DMS 273 (cell line): ENCODE data around the gene ATG2A.

Experiments
- DNase-seq: peaks from one replicate; lab custom pipeline; 2025; ENCODE audit not compliant: unreplicated experiment; lab: John Stamatoyannopoulos, UW

ATG2A gene

DNA sequence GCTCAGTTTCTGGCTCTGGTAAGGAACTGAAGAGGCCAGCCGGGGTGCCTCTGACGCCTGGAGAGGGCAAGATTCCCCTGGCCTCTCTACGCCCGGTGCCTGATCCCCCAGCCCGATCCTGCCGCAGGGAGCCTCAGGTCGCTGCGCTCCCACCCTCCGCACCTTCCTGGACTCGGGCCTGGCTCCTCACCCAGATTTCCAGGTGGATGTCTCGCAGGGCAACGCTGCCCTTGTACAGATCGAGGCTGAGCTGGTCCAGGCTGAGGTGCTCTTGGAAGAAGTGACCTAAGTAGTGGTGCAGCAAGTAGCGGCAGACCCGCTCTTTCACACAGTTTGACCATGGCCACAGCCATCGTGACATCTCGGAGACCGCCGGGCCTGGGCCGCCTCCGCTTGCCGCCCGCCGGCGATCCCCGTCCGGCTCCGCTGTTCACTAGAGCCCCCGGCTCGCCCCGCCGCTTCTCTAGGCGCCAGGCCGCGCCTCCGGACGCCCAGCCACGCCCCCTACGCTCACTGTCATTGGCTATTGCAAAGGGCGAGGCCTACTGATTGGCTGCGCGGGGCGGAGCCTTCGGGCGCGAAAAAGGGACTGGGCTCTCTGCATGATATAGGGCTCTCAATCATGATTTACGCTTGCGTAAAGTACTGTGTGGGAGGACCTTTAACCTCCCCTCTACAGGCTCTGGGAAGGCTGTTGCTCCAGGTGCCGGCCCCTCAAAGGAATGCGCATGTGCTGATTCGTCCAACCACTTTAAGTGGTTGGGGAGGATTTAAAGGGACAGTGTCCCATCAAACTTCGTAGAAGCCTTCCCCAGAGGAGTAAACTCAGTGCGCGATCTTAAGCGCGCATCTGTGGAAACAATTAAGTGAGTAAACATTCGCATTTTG, at the start of gene ATG2A:
TSS of gene ATG2A (minus strand) at position 435 of the 888 bp plus-strand sequence. CDS start at position 361, 74 bp downstream.
- DNase-seq: peak; percentile 99

GRCh38 chr11:64963072-64963631, 46.1 kb upstream of the ATG2A start:
- DNase-seq: no peak

DNA sequence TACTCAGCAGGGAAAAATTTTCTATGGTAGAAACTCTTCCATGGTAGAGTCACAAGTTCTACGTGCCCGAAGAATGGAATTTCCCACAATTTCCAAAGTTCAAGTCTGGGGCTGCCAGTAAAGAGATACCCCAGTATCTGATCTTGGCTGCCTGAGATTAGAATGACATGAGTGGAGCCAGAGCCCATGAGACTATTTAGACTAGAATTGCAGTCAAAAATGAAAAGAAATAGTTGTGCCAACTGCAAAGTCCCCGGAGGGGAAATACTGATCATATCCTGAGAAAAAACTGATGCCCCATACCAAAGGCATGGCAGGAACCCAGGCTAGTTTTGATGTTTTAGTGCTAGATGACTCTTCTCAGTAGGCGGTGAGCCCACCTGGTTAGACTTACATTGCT, 43.7 kb upstream of the ATG2A start:
- DNase-seq: no peak

DNA sequence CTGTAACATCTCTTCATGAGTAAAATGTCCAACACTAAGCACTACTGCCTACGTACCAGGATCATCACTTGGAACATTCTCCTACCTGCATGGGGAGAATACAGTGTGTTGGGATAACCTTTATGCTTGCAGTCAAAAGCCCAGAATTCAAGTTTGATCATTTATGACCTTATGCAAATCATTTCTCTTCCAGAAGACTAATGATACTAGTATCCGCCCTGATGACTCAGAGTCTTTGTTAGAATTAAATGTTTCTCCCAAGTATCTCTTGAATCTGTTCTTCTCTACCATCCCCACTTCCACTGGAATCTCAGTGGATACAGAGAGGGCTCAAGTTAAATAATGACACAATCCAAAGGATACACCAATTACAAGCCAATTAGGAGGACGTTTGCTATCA, 42.5 kb upstream of the ATG2A start:
- no peak for DNase-seq

- DNase-seq: no peak
Observed at GRCh38 chr11:64954201-64954600, 37.2 kb upstream of the ATG2A start.

DNA sequence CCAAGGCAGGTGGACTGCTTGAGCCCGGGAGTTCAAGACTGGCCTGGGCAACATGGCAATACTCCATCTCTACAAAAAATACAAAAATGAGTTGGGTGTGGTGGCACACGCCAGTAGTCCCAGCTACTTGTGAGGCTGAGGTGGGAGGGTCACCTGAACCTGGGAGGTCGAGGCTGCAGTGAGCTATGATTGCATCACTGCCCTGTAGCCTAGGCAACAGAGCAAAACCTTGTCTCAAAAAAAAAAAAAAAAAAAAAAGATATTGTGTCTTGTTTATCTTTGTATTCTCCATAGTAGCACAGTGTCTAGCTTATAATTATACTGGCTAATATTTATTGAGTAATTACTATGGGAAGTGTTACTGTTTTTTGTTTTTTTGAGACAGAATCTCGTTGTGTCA, 34.5 kb upstream of the ATG2A start:
- DNase-seq: no peak

DNA sequence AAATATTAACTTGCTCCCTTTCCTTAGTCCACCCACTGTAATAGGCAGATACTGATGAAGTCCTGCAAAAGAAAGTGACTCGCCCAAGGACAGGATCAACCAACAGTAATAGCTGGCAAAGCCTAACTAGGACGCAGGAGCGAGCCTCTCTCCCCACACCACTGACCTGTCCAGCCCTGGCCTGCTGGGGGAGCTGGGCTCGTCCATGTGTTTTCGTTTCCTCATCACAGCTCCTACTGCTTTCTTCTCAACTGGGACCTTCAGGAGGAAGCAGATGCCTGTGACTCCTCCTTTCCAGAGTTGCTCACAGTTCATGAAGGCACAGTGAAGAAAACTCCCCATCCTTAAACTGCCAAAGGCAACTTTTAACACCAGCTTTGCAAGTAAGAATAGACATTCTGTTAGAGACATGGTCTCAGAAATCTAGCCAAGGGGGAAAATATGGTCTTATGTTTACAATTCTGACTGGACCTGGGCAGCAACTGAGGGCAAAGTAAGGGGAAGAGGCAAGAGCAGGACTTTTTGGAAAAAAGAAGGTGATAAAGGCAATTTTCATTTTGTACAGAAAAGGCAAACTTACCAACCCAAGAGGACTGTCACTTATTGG, 30.3 kb upstream of the ATG2A start:
- DNase-seq: no peak

GRCh38 chr11:64936539-64936938, 19.5 kb upstream of the ATG2A start:
- no peak for DNase-seq

DNA sequence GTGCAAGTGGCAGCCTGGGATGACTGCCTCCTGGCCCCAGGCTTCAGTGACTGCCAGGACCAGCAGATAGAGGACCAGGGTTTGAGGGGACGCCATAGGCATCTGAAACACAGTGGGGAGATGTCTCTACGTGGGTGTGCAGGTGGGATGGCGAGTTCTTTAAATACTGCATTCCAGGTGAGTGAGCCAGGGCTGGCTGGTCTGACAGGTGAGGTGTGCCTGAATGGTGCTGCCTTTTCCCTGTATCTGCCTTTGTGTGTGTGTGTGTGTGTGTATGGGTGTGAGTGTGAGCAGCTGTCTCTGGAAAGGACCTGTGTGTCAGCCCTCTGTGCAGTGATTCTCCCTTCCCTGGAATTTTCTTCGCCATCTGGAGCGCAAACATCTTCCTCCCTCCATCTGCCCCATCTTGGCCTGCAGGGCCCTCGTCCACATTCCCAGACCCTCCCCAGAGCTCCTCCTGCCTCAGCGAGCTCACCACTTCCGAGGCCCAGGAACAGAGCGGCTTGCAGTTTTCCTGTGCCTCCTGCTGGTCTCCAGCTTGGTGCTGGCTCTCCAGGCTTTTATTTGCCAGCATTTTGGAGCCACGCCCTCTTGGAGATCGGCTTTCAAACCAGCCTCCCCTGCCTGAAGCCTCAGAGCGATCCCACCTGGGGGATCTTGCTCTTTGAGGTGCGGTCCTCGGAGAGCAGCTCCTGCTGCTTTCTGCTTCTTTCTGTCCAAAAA, 18.5 kb upstream of the ATG2A start, which contains the start of gene GPHA2:
TSS of gene GPHA2 (minus strand) at position 535 of the 723 bp plus-strand sequence. CDS start at position 102, 433 bp downstream.
- peak; percentile 83 for DNase-seq

GRCh38 chr11:64934682-64935358, 17.8 kb upstream of the ATG2A start:
- no peak for DNase-seq

DNA sequence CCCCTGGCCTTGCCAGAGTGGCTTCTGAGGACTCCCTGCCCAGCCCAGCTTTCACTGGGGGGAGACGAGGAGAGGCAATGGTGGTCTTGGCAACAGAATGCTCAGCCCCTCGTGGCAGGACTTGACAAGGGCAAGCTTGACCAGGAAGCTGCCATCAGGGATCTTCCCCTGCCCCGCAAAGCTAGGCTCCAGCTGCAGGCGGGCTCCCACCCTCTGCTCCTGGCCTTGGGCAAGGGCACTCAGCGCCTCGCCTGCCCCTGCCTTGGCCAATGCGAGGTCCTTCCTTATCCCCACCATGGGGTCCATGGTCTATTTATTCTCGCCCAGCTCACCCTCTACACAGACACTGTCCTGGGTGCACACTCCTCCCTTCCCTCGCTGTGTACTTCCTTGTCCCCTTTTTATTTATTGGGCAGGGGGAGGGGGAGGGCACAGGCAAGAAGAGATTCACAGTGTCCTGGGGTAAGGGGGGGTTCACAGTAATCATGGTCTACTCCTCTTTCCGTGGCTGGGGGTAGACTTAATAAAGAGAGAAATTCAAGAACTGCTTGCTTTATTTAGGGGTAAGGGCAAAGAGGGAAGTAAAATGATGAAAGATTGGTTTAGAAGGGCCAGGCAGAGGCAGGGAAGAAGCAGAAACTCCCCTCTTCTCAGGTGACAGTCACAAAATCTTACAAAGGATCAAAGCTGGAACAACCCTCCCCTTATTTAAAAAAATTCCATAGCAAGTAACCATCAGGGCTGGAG, 17.1 kb upstream of the ATG2A start:
- DNase-seq: no peak

GRCh38 chr11:64933213-64933934, 16.4 kb upstream of the ATG2A start:
- no peak for DNase-seq

DNA sequence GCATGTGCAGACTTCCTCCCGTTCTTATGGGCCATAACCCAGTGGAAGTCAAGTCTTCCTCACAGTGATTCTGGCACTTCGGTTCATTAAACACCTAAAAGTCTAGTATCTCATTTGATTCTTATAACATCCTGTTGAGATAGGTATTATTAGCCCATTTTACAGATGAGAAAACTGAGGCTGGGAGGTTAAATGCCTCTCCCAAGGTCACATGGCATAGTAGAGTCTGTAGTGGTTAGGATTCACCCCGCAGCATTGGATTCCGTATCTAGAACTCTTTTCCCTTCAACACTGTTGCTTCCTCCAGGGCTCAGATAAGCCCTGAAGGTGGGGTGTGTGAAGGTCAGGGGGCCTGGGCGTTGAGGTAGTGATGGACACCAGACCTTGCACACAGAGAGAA, 15.3 kb upstream of the ATG2A start:
- no peak for DNase-seq

GRCh38 chr11:64931290-64931689, 14.3 kb upstream of the ATG2A start:
- DNase-seq: no peak

- DNase-seq: no peak
Observed at GRCh38 chr11:64930340-64930739, 13.3 kb upstream of the ATG2A start.

DNA sequence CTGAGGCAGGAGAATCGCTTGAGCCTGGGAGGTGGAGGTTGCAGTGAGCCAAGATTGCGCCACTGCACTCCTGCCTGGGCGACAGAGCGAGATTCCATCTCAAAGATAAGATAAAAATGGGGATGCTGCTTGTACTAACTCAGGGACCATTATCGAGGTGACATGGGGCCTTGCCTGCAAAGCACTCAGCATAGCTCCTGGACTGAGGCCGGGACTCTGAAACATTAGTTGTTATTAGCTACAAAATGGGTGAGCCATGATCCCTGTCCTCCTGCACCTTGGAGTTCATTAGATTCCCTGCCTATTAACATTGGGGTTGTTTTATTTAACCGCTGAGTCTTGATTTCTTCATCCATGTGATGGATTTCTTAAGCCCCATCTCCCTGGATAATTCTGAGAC, 12.6 kb upstream of the ATG2A start:
- DNase-seq: no peak

GRCh38 chr11:64928957-64929356, 11.9 kb upstream of the ATG2A start:
- DNase-seq: no peak

DNA sequence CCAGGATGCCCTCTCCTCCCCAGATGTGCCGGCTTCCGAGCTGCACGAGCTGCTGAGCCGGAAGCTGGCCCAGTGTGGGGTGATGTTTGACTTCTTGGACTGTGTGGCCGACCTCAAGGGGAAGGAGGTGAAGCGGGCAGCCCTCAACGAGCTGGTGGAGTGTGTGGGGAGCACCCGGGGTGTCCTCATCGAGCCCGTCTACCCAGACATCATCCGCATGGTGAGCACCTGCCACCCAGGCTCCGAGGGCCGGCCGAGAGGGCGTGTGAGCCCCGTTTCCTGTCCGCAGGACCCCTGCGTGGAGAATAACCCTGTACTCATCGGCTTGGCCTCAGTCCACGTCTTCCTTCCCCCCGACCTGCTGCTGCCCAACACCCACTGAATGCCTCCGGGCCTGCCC, 9.7 kb upstream of the ATG2A start:
- DNase-seq: no peak
